Measurements from ENCODE around the gene KLHL15. TPM values are rescaled to one million over a fixed set of nuclear protein-coding genes. Genes with fewer than 3 reads are reported as not detected.

Gene KLHL15
- total and polyA plus RNA-seq, 2 of the 13 experiments (the other 11 are each of a cell fraction or from before 2014, with no cell fraction given), result 2.8 to 5.5 TPM

- POLR2A ChIA-PET, result no interaction called here
- Histone ChIP-seq H3K9ac (ENCODE audit: insufficient read depth, low read depth, low read length) (no peak overlapping the region), H3K4me3 (replicated peaks in 1 of 3; ENCODE audit: insufficient read depth in 1 of 3, low read depth in 2 of 3, low read length in 3 of 3) (no peak overlapping the region), H3K9me3 (ENCODE audit: low read length) (no peaks in the 10 kb centered on the region), H4K20me1 (ENCODE audit: insufficient read depth, low read length) (no peaks in the 10 kb centered on the region), H3K79me2 (ENCODE audit: insufficient read depth, low read length) (no peaks in the 10 kb centered on the region), H3K4me1 (ENCODE audit: insufficient read depth, low read length) (no peaks in the 10 kb centered on the region), H3K4me2 (ENCODE audit: low read depth, low read length) (no peak overlapping the region), H3K27me3 (ENCODE audit: control insufficient read depth in 1 of 2, insufficient read depth in 2 of 2, low read length in 2 of 2) (no peaks in the 10 kb centered on the region), H3K36me3 (replicated peaks in 1 of 2; ENCODE audit: control insufficient read depth in 1 of 2, insufficient read depth in 2 of 2, low read length in 2 of 2) (no peaks in the 10 kb centered on the region), H3K27ac (ENCODE audit: extremely low read length, insufficient read depth, low read length) (no peak overlapping the region), H2AFZ (ENCODE audit: low read length) (no peak overlapping the region)
- DNase-seq (ENCODE audit: low spot score) (no peak), ATAC-seq (no peak), FAIRE-seq (no peak)
- intact Hi-C loops (cut with micrococcal nuclease; ENCODE audit: unreplicated experiment), result no loop called here
- 24% methylated on average over 1 of the region's 1 CpG for WGBS (ENCODE audit: low lambda C conversion rate)
- CTCF ChIA-PET (ENCODE audit: low intra/inter-chr PET ratio, low total read pairs), result no interaction called here
- TF ChIP-seq NCOA2 (CRISPR knock-in tag; IDR thresholded peaks at IDR 0.05) (no peak), NFE2L2 (IDR thresholded peaks at IDR 0.05; ENCODE audit: low read length) (peak; percentile 33; the same call in 1 of the 2 replicates), ZNF296 (CRISPR knock-in tag; conservative IDR thresholded peaks at IDR 0.05) (no peak), MAFF (IDR thresholded peaks at IDR 0.05; ENCODE audit: low read depth, low read length) (peak; percentile 43), MAFK (conservative IDR thresholded peaks at IDR 0.05 in 1 of 2, IDR thresholded peaks at IDR 0.05 in 1 of 2; ENCODE audit: low read length in 2 of 2) (peak; percentile 37 to 55)
- in situ Hi-C loops (cut with HindIII; ENCODE audit: extremely low pct_ligation_motif_present, low pct_unique_long_range_greater_than_20kb), result no loop called here
- no TSS peak for BruUV-seq (replicated peaks)
Measured at GRCh38 chrX:23938690-23939089, 88.3 kb downstream of the KLHL15 start.

GRCh38 chrX:23937100-23937499 lies 89.9 kb downstream of the KLHL15 start:
- Histone ChIP-seq H3K79me2 (ENCODE audit: insufficient read depth, low read length) (no peaks in the 10 kb centered on the region), H3K9me3 (ENCODE audit: low read length) (no peaks in the 10 kb centered on the region), H3K36me3 (replicated peaks in 1 of 2; ENCODE audit: control insufficient read depth in 1 of 2, insufficient read depth in 2 of 2, low read length in 2 of 2) (no peaks in the 10 kb centered on the region), H3K4me2 (ENCODE audit: low read depth, low read length) (no peak overlapping the region), H2AFZ (ENCODE audit: low read length) (no peak overlapping the region), H4K20me1 (ENCODE audit: insufficient read depth, low read length) (no peaks in the 10 kb centered on the region), H3K27me3 (ENCODE audit: control insufficient read depth in 1 of 2, insufficient read depth in 2 of 2, low read length in 2 of 2) (no peaks in the 10 kb centered on the region), H3K4me3 (replicated peaks in 1 of 3; ENCODE audit: insufficient read depth in 1 of 3, low read depth in 2 of 3, low read length in 3 of 3) (no peak overlapping the region), H3K27ac (ENCODE audit: extremely low read length, insufficient read depth, low read length) (no peak overlapping the region), H3K9ac (ENCODE audit: insufficient read depth, low read depth, low read length) (no peak overlapping the region), H3K4me1 (ENCODE audit: insufficient read depth, low read length) (no peaks in the 10 kb centered on the region)
- DNase-seq (ENCODE audit: low spot score) (no peak), FAIRE-seq (no peak), ATAC-seq (no peak)
- no peak for TF ChIP-seq FOXO4 (CRISPR knock-in tag; conservative IDR thresholded peaks at IDR 0.05)
- no peak for TF ChIP-seq SIX1 (CRISPR knock-in tag; IDR thresholded peaks at IDR 0.05; ENCODE audit: borderline replicate concordance)
- no peak for TF ChIP-seq HDAC2 (CRISPR knock-in tag; IDR thresholded peaks at IDR 0.05)
- no peak for TF ChIP-seq SPEN (CRISPR knock-in tag; IDR thresholded peaks at IDR 0.05; ENCODE audit: low read depth)
- no peak for TF ChIP-seq ZFP1 (CRISPR knock-in tag; IDR thresholded peaks at IDR 0.05)
- TF ChIP-seq ZNF605 (CRISPR knock-in tag; IDR thresholded peaks at IDR 0.05), result no peak
- TF ChIP-seq ZFP90 (CRISPR knock-in tag; IDR thresholded peaks at IDR 0.05; ENCODE audit: borderline replicate concordance), result no peak
- TF ChIP-seq ZNF564 (CRISPR knock-in tag; IDR thresholded peaks at IDR 0.05), result no peak
- no peak for TF ChIP-seq SMAD9 (CRISPR knock-in tag; IDR thresholded peaks at IDR 0.05)
- no peak for TF ChIP-seq MIER2 (CRISPR knock-in tag; IDR thresholded peaks at IDR 0.05)
- TF ChIP-seq ZNF317 (CRISPR knock-in tag; IDR thresholded peaks at IDR 0.05), result no peak
- TF ChIP-seq NFYB (CRISPR knock-in tag; IDR thresholded peaks at IDR 0.05), result no peak
- TF ChIP-seq PCBP1 (IDR thresholded peaks at IDR 0.05; ENCODE audit: borderline replicate concordance, low read depth, low read length), result no peak
- TF ChIP-seq TFDP1 (CRISPR knock-in tag; IDR thresholded peaks at IDR 0.05; ENCODE audit: borderline replicate concordance), result no peak
- ChIA-PET CTCF (ENCODE audit: low intra/inter-chr PET ratio, low total read pairs) (no interaction called here), POLR2A (no interaction called here)
- intact Hi-C loops (cut with micrococcal nuclease; ENCODE audit: unreplicated experiment), result no loop called here
- 6% methylated on average over 3 of the region's 4 CpGs for WGBS (ENCODE audit: low lambda C conversion rate)
- in situ Hi-C loops (cut with HindIII; ENCODE audit: extremely low pct_ligation_motif_present, low pct_unique_long_range_greater_than_20kb), result no loop called here
- BruUV-seq (replicated peaks), result no TSS peak

Data from HepG2 (cell line).